Measurements from ENCODE around the gene RNF17. TPM values are rescaled to one million over a fixed set of nuclear protein-coding genes. Genes with fewer than 3 reads are reported as not detected.
"Not testable (repeated sequence)": the region's sequence is repeated elsewhere in the genome, so short reads cannot be mapped to it uniquely, and the experiment has no call there.

The RNF17 gene
- total RNA-seq, 1 donor from 2014 or later, result not detected

GRCh38 chr13:24764276-24764630, 284 bp downstream of the RNF17 start:
- no peaks in the 10 kb centered on the region for H3K36me3 Mint-ChIP-seq (ENCODE audit: low read depth)
- no peaks in the 10 kb centered on the region for H3K4me1 Mint-ChIP-seq
- no peak for DNase-seq
- no peaks in the 10 kb centered on the region for H3K9me3 Mint-ChIP-seq
- intact Hi-C loops (cut with micrococcal nuclease), result no loop called here
- no peak overlapping the region for H3K27ac Mint-ChIP-seq
- peaks cover 14% of the 10 kb centered on the region for H3K27me3 Mint-ChIP-seq
- H3K4me3 Mint-ChIP-seq, result no peak overlapping the region

GRCh38 chr13:24777171-24777570, 13.2 kb downstream of the RNF17 start:
- intact Hi-C loops (cut with micrococcal nuclease), result no loop called here
- Mint-ChIP-seq H3K36me3 (ENCODE audit: low read depth) (no peaks in the 10 kb centered on the region), H3K27me3 (peaks cover 24% of the 10 kb centered on the region), H3K4me3 (no peak overlapping the region), H3K27ac (no peak overlapping the region), H3K4me1 (no peaks in the 10 kb centered on the region), H3K9me3 (no peaks in the 10 kb centered on the region)
- DNase-seq, result no peak

DNA sequence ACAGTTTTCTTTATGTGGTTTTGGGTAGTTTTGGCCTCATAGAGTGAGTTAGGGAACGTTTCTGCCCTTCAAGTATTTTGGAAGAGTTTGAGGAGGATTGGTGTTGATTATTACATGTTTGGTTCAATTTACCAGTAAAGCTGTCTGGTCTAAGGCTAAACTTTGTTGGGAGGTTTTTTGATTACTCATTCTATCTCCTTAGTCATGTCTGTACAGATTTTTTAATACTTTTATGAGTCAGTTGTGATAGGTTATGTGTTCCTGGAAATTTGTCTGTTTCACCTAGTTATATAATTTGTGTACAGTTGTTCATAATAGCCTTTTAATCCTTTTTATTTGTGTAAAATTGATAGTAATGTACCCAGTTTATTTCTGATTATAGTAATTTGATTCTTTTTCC, 20.4 kb downstream of the RNF17 start:
- no peaks in the 10 kb centered on the region for H3K36me3 Mint-ChIP-seq (ENCODE audit: low read depth)
- H3K27ac Mint-ChIP-seq, result no peak overlapping the region
- H3K9me3 Mint-ChIP-seq, result peaks cover 5% of the 10 kb centered on the region
- peaks cover 28% of the 10 kb centered on the region for H3K27me3 Mint-ChIP-seq
- H3K4me1 Mint-ChIP-seq, result no peaks in the 10 kb centered on the region
- intact Hi-C loops (cut with micrococcal nuclease), result no loop called here
- no peak overlapping the region for H3K4me3 Mint-ChIP-seq
- DNase-seq, result no peak

DNA sequence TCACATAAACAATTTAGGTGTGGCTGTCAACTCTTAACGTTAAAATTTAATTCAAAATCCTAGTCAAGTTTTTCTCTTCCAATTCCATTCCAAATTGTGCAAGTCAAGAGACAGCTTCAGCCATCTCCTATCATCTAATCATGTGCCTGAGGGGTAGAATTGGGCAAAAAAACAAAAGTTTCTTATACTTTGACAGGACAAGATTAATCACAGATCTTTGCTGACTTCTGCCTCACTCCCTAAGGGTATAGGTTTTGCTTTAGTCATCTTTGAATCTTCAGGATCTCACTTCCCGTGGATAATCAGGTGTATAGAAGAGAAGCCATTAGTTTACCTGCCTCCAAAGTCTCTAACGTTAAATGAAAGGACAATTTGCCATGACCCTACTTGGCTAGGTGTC, 24.6 kb downstream of the RNF17 start:
- Mint-ChIP-seq H3K4me3 (no peak overlapping the region), H3K27me3 (peaks cover 40% of the 10 kb centered on the region)
- intact Hi-C loops (cut with micrococcal nuclease), result no loop called here

GRCh38 chr13:24802074-24802473, 38.1 kb downstream of the RNF17 start:
- Mint-ChIP-seq H3K4me3 (no peak overlapping the region), H3K9me3 (no peaks in the 10 kb centered on the region), H3K27ac (no peak overlapping the region), H3K27me3 (peaks cover 20% of the 10 kb centered on the region), H3K36me3 (ENCODE audit: low read depth) (no peaks in the 10 kb centered on the region), H3K4me1 (no peaks in the 10 kb centered on the region)
- DNase-seq, result no peak
- intact Hi-C loops (cut with micrococcal nuclease), result no loop called here

More for the DNA sequence above, 24.6 kb downstream of the RNF17 start:
- DNase-seq, result no peak
- Mint-ChIP-seq H3K27ac (no peak overlapping the region), H3K36me3 (ENCODE audit: low read depth) (no peaks in the 10 kb centered on the region), H3K9me3 (peaks cover 5% of the 10 kb centered on the region), H3K4me1 (no peaks in the 10 kb centered on the region)

GRCh38 chr13:24821207-24821606, 57.2 kb downstream of the RNF17 start:
- Mint-ChIP-seq H3K27me3 (peaks cover 18% of the 10 kb centered on the region), H3K27ac (no peak overlapping the region), H3K36me3 (ENCODE audit: low read depth) (no peaks in the 10 kb centered on the region), H3K9me3 (peaks cover 3% of the 10 kb centered on the region), H3K4me1 (no peaks in the 10 kb centered on the region), H3K4me3 (no peak overlapping the region)
- intact Hi-C loops (cut with micrococcal nuclease), result no loop called here
- DNase-seq, result no peak

DNA sequence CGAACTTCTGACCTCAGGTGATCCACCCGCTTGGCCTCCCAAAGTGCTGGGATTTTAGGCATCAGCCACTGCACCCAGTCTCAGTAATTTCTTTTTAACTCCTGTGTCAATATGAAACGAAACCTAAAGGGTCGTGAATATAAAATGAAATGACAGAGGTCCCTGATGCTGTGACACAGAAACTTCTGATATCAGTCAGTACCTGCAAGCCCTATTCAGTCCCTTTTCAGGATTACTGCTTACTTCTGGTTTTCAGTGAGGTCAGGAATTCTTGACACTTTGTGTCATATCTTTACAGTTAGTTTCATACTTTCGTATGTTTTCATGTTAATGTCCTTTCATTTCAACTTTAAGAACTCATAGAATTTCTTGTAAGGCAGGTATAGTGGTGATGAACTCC, 58.7 kb downstream of the RNF17 start:
- intact Hi-C loops (cut with micrococcal nuclease), result no loop called here
- Mint-ChIP-seq H3K4me3 (no peak overlapping the region), H3K27ac (no peak overlapping the region), H3K4me1 (no peaks in the 10 kb centered on the region), H3K36me3 (ENCODE audit: low read depth) (no peaks in the 10 kb centered on the region), H3K9me3 (peaks cover 3% of the 10 kb centered on the region), H3K27me3 (peaks cover 14% of the 10 kb centered on the region)
- DNase-seq, result no peak

DNA sequence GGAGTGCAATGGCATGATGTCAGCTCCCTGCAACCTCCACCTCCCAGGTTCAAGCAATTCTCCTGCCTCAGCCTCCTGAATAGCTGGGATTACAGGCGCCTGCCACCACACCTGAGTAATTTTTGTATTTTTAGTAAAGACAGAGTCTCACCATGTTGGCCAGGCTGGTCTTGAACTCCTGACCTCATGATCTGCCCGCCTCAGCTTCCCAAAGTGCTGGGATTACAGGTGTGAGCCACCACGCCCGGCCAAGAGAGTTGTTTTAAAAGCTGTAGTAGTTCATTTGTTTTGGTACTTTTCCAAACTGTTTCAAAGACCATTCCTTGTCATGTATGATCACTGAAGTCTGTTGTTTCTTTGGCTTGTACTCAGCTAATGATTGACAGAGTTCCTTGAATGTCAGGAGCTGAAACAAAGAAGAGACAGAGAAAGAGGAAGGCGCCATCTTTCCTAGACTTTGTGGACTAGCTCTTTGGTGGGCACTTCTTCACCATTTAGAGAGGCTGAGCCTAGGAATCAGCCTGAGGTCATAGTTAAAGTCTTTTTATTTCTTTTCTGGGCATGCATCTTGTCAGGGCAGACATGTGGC, 59.2 kb downstream of the RNF17 start:
- H3K4me3 Mint-ChIP-seq; H3K27ac Mint-ChIP-seq; H3K4me1 Mint-ChIP-seq; DNase-seq; H3K9me3 Mint-ChIP-seq; intact Hi-C loops (cut with micrococcal nuclease); H3K36me3 Mint-ChIP-seq (ENCODE audit: low read depth): not testable (repeated sequence)
- H3K27me3 Mint-ChIP-seq, result peaks cover 14% of the 10 kb centered on the region

- Mint-ChIP-seq H3K36me3 (ENCODE audit: low read depth) (no peaks in the 10 kb centered on the region), H3K27ac (no peak overlapping the region), H3K4me1 (no peaks in the 10 kb centered on the region), H3K9me3 (no peaks in the 10 kb centered on the region), H3K27me3 (peaks cover 12% of the 10 kb centered on the region), H3K4me3 (no peak overlapping the region)
- DNase-seq, result no peak
- intact Hi-C loops (cut with micrococcal nuclease), result no loop called here
These were observed 63.8 kb downstream of the RNF17 start for GRCh38 chr13:24827799-24828198.

- DNase-seq, result no peak
- intact Hi-C loops (cut with micrococcal nuclease), result no loop called here
- no peak overlapping the region for H3K4me3 Mint-ChIP-seq
- H3K9me3 Mint-ChIP-seq, result no peaks in the 10 kb centered on the region
- H3K27ac Mint-ChIP-seq, result no peak overlapping the region
- H3K36me3 Mint-ChIP-seq (ENCODE audit: low read depth), result no peaks in the 10 kb centered on the region
- H3K27me3 Mint-ChIP-seq, result peaks cover 34% of the 10 kb centered on the region
- peaks cover 6% of the 10 kb centered on the region for H3K4me1 Mint-ChIP-seq
These were observed 71.0 kb downstream of the RNF17 start for GRCh38 chr13:24834902-24835510.

DNA sequence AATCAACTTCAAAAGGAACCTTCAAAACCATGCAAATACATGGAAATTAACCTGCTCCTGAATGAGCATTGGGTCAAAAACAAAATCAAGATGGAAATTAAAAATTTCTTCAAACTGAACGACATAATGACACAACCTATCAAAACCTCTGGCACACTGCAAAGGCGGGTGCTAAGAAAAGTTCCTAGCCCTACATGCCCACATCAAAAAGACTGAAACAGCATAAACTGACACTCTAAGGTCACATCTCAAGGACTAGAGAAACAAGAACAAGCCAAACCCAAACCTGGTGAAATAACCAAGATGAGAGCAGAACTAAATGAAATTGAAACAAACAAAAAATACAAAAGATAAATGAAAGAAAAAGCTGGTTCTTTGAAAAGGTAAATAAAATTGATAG, 73.6 kb downstream of the RNF17 start:
- DNase-seq; H3K36me3 Mint-ChIP-seq (ENCODE audit: low read depth); H3K27ac Mint-ChIP-seq; H3K9me3 Mint-ChIP-seq; intact Hi-C loops (cut with micrococcal nuclease); H3K4me1 Mint-ChIP-seq; H3K4me3 Mint-ChIP-seq: not testable (repeated sequence)
- peaks cover 31% of the 10 kb centered on the region for H3K27me3 Mint-ChIP-seq

DNA sequence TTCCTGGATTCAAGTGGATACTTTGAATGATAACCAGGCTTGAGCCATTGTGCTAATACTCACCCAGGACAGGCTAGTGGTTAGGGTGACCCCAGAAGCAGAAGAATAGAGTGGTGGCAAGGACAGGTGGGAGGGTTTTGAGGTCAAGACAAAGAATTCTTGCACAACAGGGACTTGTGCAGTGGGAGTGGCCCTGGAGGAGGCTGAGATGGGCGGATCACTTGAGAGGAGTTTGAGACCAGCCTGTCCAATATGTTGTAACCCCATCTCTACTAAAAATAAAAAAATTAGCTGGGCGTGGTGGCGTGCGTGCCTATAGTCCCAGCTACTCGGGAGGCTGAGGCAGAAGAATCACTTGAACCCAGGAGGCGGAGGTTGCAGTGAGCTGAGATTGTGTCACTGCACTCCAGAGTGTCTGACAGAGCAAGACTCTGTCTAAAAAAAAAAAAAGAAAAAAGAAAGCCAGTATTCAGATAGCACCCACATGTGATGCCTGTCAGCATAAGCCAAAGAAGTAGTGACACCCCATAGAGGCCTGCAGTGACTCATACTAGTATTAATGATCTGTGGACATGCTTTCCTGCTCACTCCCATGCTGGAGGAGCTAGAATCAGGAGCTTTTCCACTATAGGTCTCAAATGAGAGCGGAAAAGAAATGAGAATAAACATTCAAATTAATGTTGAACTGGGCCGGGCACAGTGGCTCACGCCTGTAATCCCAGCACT, 78.7 kb downstream of the RNF17 start:
- H3K9me3 Mint-ChIP-seq, result no peaks in the 10 kb centered on the region
- no peak overlapping the region for H3K4me3 Mint-ChIP-seq
- DNase-seq, result no peak
- H3K27ac Mint-ChIP-seq, result no peak overlapping the region
- H3K27me3 Mint-ChIP-seq, result peaks cover 16% of the 10 kb centered on the region
- H3K4me1 Mint-ChIP-seq, result no peaks in the 10 kb centered on the region
- H3K36me3 Mint-ChIP-seq (ENCODE audit: low read depth), result no peaks in the 10 kb centered on the region
- intact Hi-C loops (cut with micrococcal nuclease), result no loop called here

GRCh38 chr13:24851546-24851945, 87.6 kb downstream of the RNF17 start:
- Mint-ChIP-seq H3K36me3 (ENCODE audit: low read depth) (no peaks in the 10 kb centered on the region), H3K4me3 (no peak overlapping the region), H3K27me3 (peaks cover 10% of the 10 kb centered on the region), H3K9me3 (no peaks in the 10 kb centered on the region), H3K27ac (no peak overlapping the region), H3K4me1 (no peaks in the 10 kb centered on the region)
- DNase-seq, result no peak
- intact Hi-C loops (cut with micrococcal nuclease), result no loop called here

DNA sequence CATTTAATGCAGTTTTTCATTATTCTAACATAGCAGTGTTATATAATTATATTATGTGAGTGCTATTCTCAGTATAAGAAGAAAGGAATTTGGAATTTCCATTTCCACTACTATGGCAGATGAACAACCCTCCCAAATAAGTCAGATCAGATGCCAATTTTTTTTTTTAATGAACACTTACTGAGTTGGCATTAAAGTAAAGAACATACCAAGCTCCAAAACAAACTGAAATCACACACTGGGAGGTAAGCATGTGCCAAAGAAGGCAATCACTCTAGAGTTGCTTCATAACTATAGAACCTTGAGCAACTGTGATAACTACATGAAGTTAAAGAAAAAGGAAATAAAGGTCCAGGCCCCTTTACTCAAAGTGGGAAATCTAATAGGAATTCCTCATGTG, 90.3 kb downstream of the RNF17 start:
- no peak for DNase-seq
- H3K36me3 Mint-ChIP-seq (ENCODE audit: low read depth), result no peaks in the 10 kb centered on the region
- peaks cover 19% of the 10 kb centered on the region for H3K27me3 Mint-ChIP-seq
- intact Hi-C loops (cut with micrococcal nuclease), result no loop called here
- H3K4me1 Mint-ChIP-seq, result no peaks in the 10 kb centered on the region
- no peak overlapping the region for H3K4me3 Mint-ChIP-seq
- H3K27ac Mint-ChIP-seq, result no peak overlapping the region
- H3K9me3 Mint-ChIP-seq, result no peaks in the 10 kb centered on the region

All from activated CD4-positive, alpha-beta T cell treated with anti-CD3 and anti-CD28 coated beads, Interleukin-2, amount 10 ng/mL, durations not matched to agents 24 days and 14 days (primary cell).